ENCODE results near the gene BPIFA2. TPM values are rescaled to one million over a fixed set of nuclear protein-coding genes. Genes with fewer than 3 reads are reported as not detected.

Gene BPIFA2
- total RNA-seq, 2 experiments from 2014 or later: not detected

DNA sequence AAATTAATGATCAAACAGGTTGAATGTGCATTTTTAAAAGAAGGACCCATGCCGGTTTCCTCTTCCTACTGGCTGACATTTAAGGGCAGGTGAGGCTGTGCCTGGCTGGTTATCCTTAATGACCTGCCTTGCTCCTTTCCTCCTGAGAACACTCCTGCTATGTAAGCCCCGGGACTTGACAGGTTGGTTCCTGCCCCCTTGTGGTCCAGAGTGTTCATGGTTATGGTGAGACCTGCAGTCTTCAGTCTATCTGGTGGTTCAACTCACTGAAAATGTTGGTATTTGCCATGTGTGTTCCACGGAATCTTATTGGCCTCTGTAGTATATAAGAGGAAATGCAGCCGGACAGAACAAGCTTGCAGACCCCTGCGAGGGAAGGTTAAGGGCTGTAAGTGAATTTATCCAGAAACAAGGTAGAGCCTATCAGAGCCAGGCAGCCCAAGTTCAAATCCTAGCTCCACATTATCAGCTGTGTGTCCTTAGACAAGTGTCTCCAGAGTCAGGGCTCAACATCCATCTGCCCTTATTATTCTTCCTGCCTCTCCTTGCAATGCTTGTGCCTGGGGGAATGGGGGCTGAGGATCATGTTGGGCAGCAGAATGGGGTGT, 44.0 kb downstream of the BPIFA2 start:
- H3K27me3 ChIP-seq (ENCODE audit: control insufficient read depth in 1 of 2, insufficient read depth in 2 of 2, low read length in 2 of 2): peaks cover 11 to 19% of the 10 kb centered on the region in 2 experiments
- intact Hi-C loops (cut with DNase I, micrococcal nuclease): loop anchor here (2.0 to 5.0 kb wide), 2 partner anchors 309 to 310 kb away; no protein-coding TSS in a partner anchor
- no peak overlapping the region for H3K4me3 ChIP-seq (ENCODE audit: low read length)
- TF ChIP-seq, protein P1, sequence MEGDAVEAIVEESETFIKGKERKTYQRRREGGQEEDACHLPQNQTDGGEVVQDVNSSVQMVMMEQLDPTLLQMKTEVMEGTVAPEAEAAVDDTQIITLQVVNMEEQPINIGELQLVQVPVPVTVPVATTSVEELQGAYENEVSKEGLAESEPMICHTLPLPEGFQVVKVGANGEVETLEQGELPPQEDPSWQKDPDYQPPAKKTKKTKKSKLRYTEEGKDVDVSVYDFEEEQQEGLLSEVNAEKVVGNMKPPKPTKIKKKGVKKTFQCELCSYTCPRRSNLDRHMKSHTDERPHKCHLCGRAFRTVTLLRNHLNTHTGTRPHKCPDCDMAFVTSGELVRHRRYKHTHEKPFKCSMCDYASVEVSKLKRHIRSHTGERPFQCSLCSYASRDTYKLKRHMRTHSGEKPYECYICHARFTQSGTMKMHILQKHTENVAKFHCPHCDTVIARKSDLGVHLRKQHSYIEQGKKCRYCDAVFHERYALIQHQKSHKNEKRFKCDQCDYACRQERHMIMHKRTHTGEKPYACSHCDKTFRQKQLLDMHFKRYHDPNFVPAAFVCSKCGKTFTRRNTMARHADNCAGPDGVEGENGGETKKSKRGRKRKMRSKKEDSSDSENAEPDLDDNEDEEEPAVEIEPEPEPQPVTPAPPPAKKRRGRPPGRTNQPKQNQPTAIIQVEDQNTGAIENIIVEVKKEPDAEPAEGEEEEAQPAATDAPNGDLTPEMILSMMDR (IDR thresholded peaks at IDR 0.05): no peak
- Mint-ChIP-seq H3K27ac (no peak overlapping the region), H3K36me3 (ENCODE audit: low read depth) (no peaks in the 10 kb centered on the region), H3K4me3 (no peak overlapping the region), H3K4me1 (ENCODE audit: low read depth) (no peaks in the 10 kb centered on the region), H3K9me3 (no peaks in the 10 kb centered on the region), H3K27me3 (peaks cover 60% of the 10 kb centered on the region)
- H3K9me3 ChIP-seq (ENCODE audit: control insufficient read depth in 1 of 2, insufficient read depth in 1 of 2, low read length in 2 of 2): no peaks in the 10 kb centered on the region
- no peaks in the 10 kb centered on the region for H3K4me1 ChIP-seq (ENCODE audit: insufficient read depth, low read length)
- DNase-seq (peak in 7 of 14 experiments; percentile 7 to 47 (median 26)), ATAC-seq (ENCODE audit: poor library complexity) (peak; percentile 43)
- no peak overlapping the region for H3K27ac ChIP-seq (ENCODE audit: low read depth in 1 of 2, low read length in 2 of 2)
- ChIA-PET CTCF (no interaction called here), POLR2A (no interaction called here)
- H3K36me3 ChIP-seq (ENCODE audit: insufficient read depth, low read length): no peaks in the 10 kb centered on the region

DNA sequence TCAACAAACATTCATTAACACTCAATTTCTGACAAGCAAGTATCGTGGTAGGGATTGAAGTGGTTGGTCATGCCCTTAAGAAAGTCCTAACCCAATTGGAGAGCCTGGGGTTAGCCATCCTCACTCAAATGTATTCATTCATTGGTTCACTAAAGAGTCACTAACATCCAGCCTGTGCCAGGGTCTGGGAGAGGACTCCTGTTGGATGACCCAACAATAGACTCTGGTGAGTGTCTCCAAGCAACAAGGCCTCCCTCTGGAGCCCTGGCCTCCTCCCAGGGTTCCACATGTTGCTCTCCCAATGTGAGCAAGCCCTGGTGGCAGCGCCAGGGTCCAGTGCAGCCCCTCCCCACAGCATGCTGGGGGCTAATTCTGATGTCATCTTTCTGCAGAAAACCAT, 49.1 kb downstream of the BPIFA2 start, which contains the start of gene BPIFA3:
Gene BPIFA3, plus strand, starts transcription at position 301 of the 400 bp plus-strand sequence. CDS start 185 bp downstream, outside the sequence.
- intact Hi-C loops (cut with DNase I, micrococcal nuclease): no loop called here
- POLR2A ChIA-PET: no interaction called here
- no peak within 1 kb of the TSS for H3K27ac Mint-ChIP-seq
- TF ChIP-seq, protein P1 (IDR thresholded peaks at IDR 0.05): no peak
- no peak within 1 kb of the TSS for H3K4me3 Mint-ChIP-seq
- Histone ChIP-seq H3K4me3 (ENCODE audit: low read length) (no peak within 1 kb of the TSS), H3K4me1 (ENCODE audit: insufficient read depth, low read length) (no peaks in the 10 kb centered on the region), H3K36me3 (ENCODE audit: insufficient read depth, low read length) (no peaks in the 10 kb centered on the region), H3K27me3 (ENCODE audit: control insufficient read depth in 1 of 2, insufficient read depth in 2 of 2, low read length in 2 of 2) (peaks cover 4 to 6% of the 10 kb centered on the region in 2 experiments), H3K9me3 (ENCODE audit: control insufficient read depth in 1 of 2, insufficient read depth in 1 of 2, low read length in 2 of 2) (peaks cover 0 to 3% of the 10 kb centered on the region in 2 experiments), H3K27ac (ENCODE audit: low read depth in 1 of 2, low read length in 2 of 2) (no peak within 1 kb of the TSS)
- H3K27me3 Mint-ChIP-seq: peaks cover 30% of the 10 kb centered on the region
- CTCF ChIA-PET: no interaction called here
- H3K9me3 Mint-ChIP-seq: no peaks in the 10 kb centered on the region
- H3K4me1 Mint-ChIP-seq (ENCODE audit: low read depth): no peaks in the 10 kb centered on the region
- ATAC-seq (ENCODE audit: poor library complexity) (no peak), DNase-seq (no peak)
- H3K36me3 Mint-ChIP-seq (ENCODE audit: low read depth): no peaks in the 10 kb centered on the region

DNA sequence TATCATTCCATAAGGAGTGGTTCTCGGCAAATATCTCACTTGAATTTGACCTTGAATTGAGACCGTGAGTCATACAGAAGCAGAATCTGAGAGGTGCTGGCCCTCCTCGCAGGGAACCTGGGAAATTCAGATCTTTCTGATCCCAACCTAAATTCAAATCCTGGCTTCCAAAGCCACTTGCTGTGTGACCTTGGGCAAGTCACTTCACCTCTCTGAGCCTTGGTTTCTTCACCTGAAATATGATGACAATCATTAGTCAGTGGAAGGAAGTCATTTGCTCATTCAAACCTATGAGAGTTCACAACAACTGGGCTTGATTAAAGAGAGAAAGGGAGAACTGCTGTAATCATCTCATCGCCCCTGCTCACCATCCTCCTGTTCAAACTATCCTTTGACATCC, 56.4 kb downstream of the BPIFA2 start:
- Mint-ChIP-seq H3K4me1 (ENCODE audit: low read depth) (no peaks in the 10 kb centered on the region), H3K9me3 (no peaks in the 10 kb centered on the region), H3K4me3 (no peak overlapping the region), H3K27me3 (peaks cover 44% of the 10 kb centered on the region), H3K36me3 (ENCODE audit: low read depth) (no peaks in the 10 kb centered on the region), H3K27ac (no peak overlapping the region)
- ATAC-seq (ENCODE audit: poor library complexity): no peak
- Histone ChIP-seq H3K4me3 (ENCODE audit: low read length) (no peak overlapping the region), H3K4me1 (ENCODE audit: insufficient read depth, low read length) (no peaks in the 10 kb centered on the region), H3K36me3 (ENCODE audit: insufficient read depth, low read length) (no peaks in the 10 kb centered on the region), H3K27me3 (ENCODE audit: control insufficient read depth in 1 of 2, insufficient read depth in 2 of 2, low read length in 2 of 2) (peaks cover 11 to 14% of the 10 kb centered on the region in 2 experiments), H3K9me3 (ENCODE audit: control insufficient read depth in 1 of 2, insufficient read depth in 1 of 2, low read length in 2 of 2) (no peaks in the 10 kb centered on the region), H3K27ac (ENCODE audit: low read depth in 1 of 2, low read length in 2 of 2) (no peak overlapping the region)
- TF ChIP-seq, protein P1 (IDR thresholded peaks at IDR 0.05): no peak
- intact Hi-C loops (cut with DNase I, micrococcal nuclease): no loop called here
- ChIA-PET POLR2A (no interaction called here), CTCF (no interaction called here)
- no peak for DNase-seq
